ENCODE measurements around the gene TRPV4.

Gene TRPV4

GRCh38 chr12:109739747-109740693, 93.2 kb downstream of the TRPV4 start:
- DNase-seq (ENCODE audit: low spot score) = no peak

DNA sequence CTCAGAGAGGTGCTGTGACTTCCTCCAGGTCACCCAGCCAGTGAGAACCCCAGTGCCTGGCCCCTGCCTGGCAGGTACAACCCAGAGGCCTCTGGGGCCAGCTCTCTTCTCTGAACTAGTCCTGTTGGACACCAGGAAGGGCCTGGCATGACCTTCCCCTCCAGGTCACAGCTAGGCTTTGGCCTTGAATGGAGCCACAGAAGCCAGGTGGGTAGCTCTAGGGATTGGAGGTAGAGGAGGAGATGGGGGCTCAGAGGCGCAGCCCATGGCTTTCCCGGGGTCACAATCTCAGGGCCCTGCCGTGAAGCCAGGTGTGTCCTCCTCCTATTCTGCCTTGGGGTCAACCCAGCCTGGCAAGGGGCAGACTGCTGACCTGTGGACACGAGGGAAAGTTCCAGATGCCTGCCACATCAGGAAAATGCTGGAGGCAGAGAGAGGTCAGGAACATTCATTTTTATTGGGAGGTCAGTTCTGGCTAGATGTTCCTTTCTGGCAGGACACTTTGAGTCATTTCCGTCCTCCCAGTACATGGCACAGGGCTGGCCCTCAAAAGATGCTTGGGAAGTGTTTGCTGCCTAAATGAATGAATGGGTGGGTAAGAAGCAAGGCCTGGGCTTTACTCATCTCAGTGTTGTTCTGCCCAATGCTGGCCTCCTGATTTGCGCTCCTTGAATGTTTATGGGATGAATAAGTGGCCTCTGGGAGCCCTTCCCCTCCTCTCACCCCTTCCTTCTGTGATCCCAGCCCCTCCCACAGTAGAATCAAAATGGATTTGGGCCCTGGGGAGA, 94.1 kb downstream of the TRPV4 start:
- DNase-seq (ENCODE audit: low spot score) = peak; percentile 40

GRCh38 chr12:109738209-109738608, 95.0 kb downstream of the TRPV4 start:
- DNase-seq (ENCODE audit: low spot score) = no peak

DNA sequence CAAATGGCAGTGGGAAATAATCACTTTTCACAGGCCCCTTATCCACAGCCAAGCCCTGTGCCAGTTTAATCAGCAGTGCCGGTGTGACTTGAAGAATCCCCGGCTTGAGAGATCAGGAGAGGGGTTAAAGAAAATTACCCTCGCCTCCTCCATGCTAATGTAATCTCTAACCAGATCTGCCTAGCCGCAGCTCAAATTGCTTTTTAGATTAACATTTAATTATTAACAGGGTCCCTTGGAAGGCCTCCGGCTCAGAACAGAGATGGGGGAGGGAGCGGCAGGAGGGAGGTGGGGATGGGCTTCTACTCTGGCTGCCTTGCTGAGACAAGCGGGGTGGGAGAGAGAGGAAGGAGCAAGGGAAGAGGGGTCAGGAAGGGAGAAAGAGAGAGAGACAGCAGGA, 95.6 kb downstream of the TRPV4 start:
- no peak for DNase-seq (ENCODE audit: low spot score)

DNA sequence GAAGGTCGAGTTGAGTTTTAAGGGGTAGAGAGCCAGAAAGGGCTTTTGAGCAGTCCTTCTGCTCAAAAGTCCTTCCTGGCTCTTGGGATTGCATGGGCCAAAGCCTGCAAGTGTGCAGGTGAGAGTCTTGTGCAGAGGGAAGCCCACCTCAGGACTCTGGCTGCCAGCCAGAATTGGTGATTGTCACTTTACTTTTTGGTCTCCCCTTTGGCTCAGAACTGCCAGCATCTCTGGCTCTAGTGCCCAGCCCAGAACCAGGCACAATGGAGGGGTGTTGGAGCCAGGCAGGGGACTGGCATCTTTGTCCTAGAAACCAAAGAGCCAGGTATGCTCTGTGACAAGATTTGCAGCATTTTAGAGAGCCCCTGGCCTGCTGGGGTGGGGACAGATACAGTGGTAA, 96.1 kb downstream of the TRPV4 start:
- no peak for DNase-seq (ENCODE audit: low spot score)

- peak; percentile 57 for DNase-seq (ENCODE audit: low spot score)
Observed at GRCh38 chr12:109736552-109737108, 96.6 kb downstream of the TRPV4 start.

GRCh38 chr12:109735825-109736551, 97.2 kb downstream of the TRPV4 start:
- DNase-seq (ENCODE audit: low spot score) = no peak

- no peak for DNase-seq (ENCODE audit: low spot score)
Observed at GRCh38 chr12:109735051-109735521, 98.1 kb downstream of the TRPV4 start.

- no peak for DNase-seq (ENCODE audit: low spot score)
Observed at GRCh38 chr12:109734219-109735000, 98.8 kb downstream of the TRPV4 start.

Measured in AG08395 (cell line).